NCI-H2081 (cell line): ENCODE measurements around the gene DDC.

ENCODE experiments used
- DNase-seq, 2 experiments: peaks; one replicate each; lab custom pipeline; 2025; lab: John Stamatoyannopoulos, UW

Gene DDC

DNA sequence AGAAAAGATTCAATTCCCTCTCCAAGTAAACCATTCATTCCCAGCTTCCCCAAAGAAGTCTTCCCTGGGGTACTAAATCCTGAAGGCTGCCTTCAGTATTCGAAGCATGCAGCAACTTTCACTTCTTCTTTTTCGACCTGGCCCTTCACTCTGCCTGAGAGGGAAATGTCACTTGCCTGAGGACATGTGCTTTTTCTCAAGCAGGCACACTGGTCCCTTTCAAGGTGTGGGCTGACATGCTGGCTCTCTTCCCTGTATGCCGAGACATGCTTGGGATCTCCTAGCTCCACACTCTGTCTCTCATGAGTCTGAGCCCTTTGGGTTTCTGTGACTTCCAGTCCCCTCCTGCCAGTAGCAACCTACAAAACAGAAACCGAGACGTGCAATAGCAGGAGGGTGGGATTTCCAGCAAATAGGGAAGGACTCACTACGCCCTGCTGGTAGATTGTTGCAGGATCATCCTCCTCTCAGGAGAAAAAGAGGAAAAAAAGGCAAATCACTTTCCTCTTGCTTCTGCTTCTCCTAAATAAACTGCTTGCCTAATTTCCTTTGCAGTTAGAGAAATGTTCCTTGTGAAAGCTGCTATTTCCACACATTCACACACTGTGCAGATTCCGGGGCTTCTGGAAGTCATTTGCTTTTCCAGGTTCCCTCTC lies 148.6 kb downstream of the DDC start:
- DNase-seq: no peak

GRCh38 chr7:50415844-50416364 lies 149.3 kb downstream of the DDC start:
- no peak for DNase-seq

DNA sequence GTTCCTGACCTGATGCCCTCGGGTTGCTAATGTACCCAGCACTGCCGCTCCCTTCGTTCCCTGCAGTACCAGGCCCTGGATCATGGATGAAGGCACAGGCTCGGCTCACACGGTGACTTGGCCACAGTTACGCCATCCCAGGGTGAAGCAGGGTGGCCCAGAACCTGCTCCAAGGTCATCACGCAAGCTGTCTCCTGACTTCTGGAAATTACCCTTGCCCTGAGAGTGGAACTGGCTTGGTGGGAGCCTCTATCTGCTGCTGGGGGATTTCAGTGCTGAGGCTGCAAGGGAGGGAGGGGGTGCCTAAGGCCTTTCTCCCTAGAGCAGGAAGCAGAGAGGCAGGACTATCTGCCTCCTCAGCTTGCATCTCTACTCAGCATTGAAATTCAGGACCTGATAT lies 151.6 kb downstream of the DDC start:
- DNase-seq: no peak

DNA sequence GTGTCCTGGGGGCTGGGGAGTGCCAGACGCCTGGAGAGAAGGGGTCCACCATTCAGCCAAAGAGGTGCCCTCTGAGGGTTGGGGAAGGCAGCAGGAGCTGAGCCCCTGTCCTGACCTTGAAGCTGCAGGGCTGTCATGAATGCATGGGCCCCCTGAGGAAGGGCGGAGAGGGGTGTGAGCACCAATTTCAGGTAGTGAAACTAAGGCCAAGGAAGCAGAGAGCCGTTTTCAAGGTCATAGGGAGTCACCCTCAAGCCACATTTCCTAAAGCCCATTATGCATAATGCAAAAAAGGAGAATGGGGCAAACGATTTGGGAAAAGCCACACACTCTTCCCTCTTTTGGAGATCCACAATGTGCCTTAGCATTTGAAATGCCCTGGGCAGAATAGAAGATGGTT lies 152.2 kb downstream of the DDC start:
- DNase-seq: no peak

GRCh38 chr7:50411332-50411731 lies 153.9 kb downstream of the DDC start:
- no peak for DNase-seq

DNA sequence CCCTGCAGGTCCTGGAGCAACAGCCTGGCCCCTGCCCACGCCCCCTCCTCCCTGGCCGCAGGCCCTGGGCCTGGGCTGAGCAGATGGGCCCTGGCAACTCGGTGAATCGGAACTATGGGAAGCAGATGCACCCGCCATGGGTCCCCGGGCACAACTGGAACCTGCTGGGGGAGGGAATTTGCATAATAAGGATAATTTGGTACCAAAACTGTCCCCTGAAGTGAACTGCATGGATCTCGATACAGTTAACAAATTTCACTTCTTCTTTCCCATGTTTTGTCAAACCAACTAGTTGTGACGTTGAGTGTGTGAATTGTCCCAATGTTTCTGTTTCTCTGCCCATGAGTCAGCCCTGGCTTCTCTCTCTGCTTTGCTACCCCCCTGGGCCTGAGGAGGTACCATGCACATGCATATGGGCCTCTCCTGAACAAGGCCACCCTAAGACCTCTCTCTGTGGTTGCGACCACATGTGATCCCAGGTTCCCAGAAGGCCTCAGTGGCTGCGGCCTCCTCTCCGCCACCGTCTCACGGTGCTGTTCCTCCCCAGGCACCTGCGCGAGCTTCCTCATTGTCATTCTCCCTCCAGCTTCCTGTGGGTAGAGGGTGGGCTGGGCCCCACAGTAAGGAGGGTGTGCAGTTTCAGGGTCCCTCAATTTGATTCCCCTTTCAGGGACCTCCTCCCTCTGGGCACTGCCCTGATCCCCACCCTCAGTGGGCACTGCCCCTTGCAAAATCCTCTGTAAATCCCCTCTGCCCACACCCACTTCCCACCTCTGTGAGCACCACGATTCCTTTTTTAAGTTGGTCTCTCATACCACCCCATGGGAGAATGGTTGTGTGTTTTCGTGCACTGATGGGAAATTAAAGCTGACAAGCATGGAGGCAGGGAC lies 155.1 kb downstream of the DDC start:
- no peak for DNase-seq
